K562 (cell line): Measurements from ENCODE around the gene CAMK2D.

Source experiments
- ATF3 ChIP-seq, 2 experiments: fragments of 450-650 bp in 1 of 2; sonication (generic) in 1 of 2; formaldehyde crosslinking in 1 of 2; IDR thresholded peaks in 1 of 2; conservative IDR thresholded peaks in 1 of 2; 2 replicates each; pipeline versions ENCODE4 v1.6.1 to v1.8.1; 2016 to 2023; ENCODE audit warnings: mild to moderate bottlenecking in 2 of 2, moderate library complexity in 2 of 2, inconsistent platforms in 1 of 2, missing genetic modification reagents in 1 of 2
- EP300 ChIP-seq: IDR thresholded peaks from 2 replicates; pipeline ENCODE4 v1.6.1; 2012; ENCODE audit warnings: low read length, improper control_type of control experiment
- NCOR1 ChIP-seq: fragments of 450-650 bp; IDR thresholded peaks from 2 replicates; pipeline ENCODE4 v1.6.1; 2016; ENCODE audit warnings: mild to moderate bottlenecking, moderate library complexity
- PCBP1 ChIP-seq: fragments of 200-400 bp; formaldehyde crosslinking; IDR thresholded peaks from 2 replicates; pipeline ENCODE4 v1.6.1; 2018; ENCODE audit warnings: mild to moderate bottlenecking, low read depth, low read length; ENCODE audit not compliant: poor library complexity, severe bottlenecking
- PHB2 ChIP-seq: fragments of 450-650 bp; IDR thresholded peaks from 2 replicates; pipeline ENCODE4 v1.6.1; 2017; ENCODE audit warnings: low read depth
- USF2 ChIP-seq: sonication (generic); formaldehyde crosslinking; IDR thresholded peaks from 2 replicates; pipeline ENCODE4 v1.5.0; 2020; ENCODE audit warnings: missing genetic modification reagents
- ZBTB33 ChIP-seq: sonication (generic); formaldehyde crosslinking; IDR thresholded peaks from 2 replicates; pipeline ENCODE4 v1.8.1; 2023; ENCODE audit warnings: mild to moderate bottlenecking, missing genetic modification reagents
- ZNF133 ChIP-seq: fragments of 250-450 bp; sonication (Bioruptor Pico); IDR thresholded peaks from 2 replicates; pipeline ENCODE4 v1.4.0; 2020; ENCODE audit warnings: mild to moderate bottlenecking

- TF ChIP-seq ZBTB33 (CRISPR knock-in tag) (no peak), ATF3 (IDR thresholded peaks at IDR 0.05) (no peak), ATF3 (CRISPR knock-in tag; conservative IDR thresholded peaks at IDR 0.05) (no peak), USF2 (CRISPR knock-in tag) (no peak), EP300 (no peak), PHB2 (no peak), NCOR1 (no peak), PCBP1 (no peak), ZNF133 (CRISPR knock-in tag) (no peak)
Measured at GRCh38 chr4:113619526-113619925, 142.0 kb downstream of the CAMK2D start.
